WTC11 (cell line): ENCODE results near the gene SRGAP1. TPM values are rescaled to one million over a fixed set of nuclear protein-coding genes. Genes with fewer than 3 reads are reported as not detected.

Experiments
- ATAC-seq: fragments of 200-7000 bp; cut with Tn5 transposase; 2 replicates; pipeline ENCODE4 v1.10.0; 2021; ENCODE audit warnings: mild to moderate bottlenecking, moderate library complexity
- CTCF ChIA-PET: fragments of 300-600 bp; sonication (Branson Sonifier 250); formaldehyde crosslinking; loops from one replicate; lab custom pipeline; 2021; ENCODE audit warnings: antibody characterized with exemption; lab: Charles Lee
- POLR2A ChIA-PET: fragments of 350-600 bp; sonication (Branson Sonifier 250); formaldehyde crosslinking; loops from one replicate; lab custom pipeline; 2021; ENCODE audit warnings: antibody characterized with exemption; lab: Charles Lee
- DNase-seq: peaks from one replicate; pipeline ENCODE4 v3.0.0; 2021; ENCODE audit warnings: low spot score
- H3K27ac Mint-ChIP-seq: 2 replicates; pipeline ENCODE4 v1.8.0; 2021; ENCODE audit warnings: mixed read lengths
- H3K27me3 Mint-ChIP-seq: 2 replicates; pipeline ENCODE4 v1.8.0; 2021; ENCODE audit warnings: low read depth, mild to moderate bottlenecking, moderate library complexity, mixed read lengths
- H3K36me3 Mint-ChIP-seq: 2 replicates; pipeline ENCODE4 v1.8.0; 2021; ENCODE audit warnings: mixed read lengths
- H3K4me1 Mint-ChIP-seq: 2 replicates; pipeline ENCODE4 v1.8.0; 2022; ENCODE audit warnings: mixed read lengths
- H3K4me3 Mint-ChIP-seq: 2 replicates; pipeline ENCODE4 v1.8.0; 2021; ENCODE audit warnings: mild to moderate bottlenecking, moderate library complexity, mixed read lengths
- H3K9me3 Mint-ChIP-seq: 2 replicates; pipeline ENCODE4 v1.8.0; 2021; ENCODE audit warnings: mixed read lengths
- AR ChIP-seq: fragments of 250-450 bp; sonication (Bioruptor Pico); IDR thresholded peaks from 2 replicates; pipeline ENCODE4 v1.9.0; 2021; ENCODE audit warnings: mild to moderate bottlenecking
- ATF1 ChIP-seq: sonication (generic); formaldehyde crosslinking; IDR thresholded peaks from 2 replicates; pipeline ENCODE4 v1.8.1; 2023; ENCODE audit warnings: mild to moderate bottlenecking, moderate library complexity, missing genetic modification reagents
- E2F1 ChIP-seq: sonication (generic); formaldehyde crosslinking; IDR thresholded peaks from 2 replicates; pipeline ENCODE4 v1.8.0; 2022; ENCODE audit warnings: mild to moderate bottlenecking, missing genetic modification reagents
- IRF2 ChIP-seq: sonication (generic); formaldehyde crosslinking; IDR thresholded peaks from 2 replicates; pipeline ENCODE4 v1.8.0; 2022; ENCODE audit warnings: low read depth, missing genetic modification reagents, borderline replicate concordance
- MAX ChIP-seq: sonication (generic); formaldehyde crosslinking; IDR thresholded peaks from 2 replicates; pipeline ENCODE4 v1.8.0; 2022; ENCODE audit warnings: mild to moderate bottlenecking, missing genetic modification reagents
- OVOL2 ChIP-seq: fragments of 250-450 bp; sonication (Bioruptor Pico); IDR thresholded peaks from 2 replicates; pipeline ENCODE4 v1.9.0; 2021; ENCODE audit warnings: mild to moderate bottlenecking, borderline replicate concordance
- PRDM15 ChIP-seq: sonication (generic); formaldehyde crosslinking; IDR thresholded peaks from 2 replicates; pipeline ENCODE4 v1.8.0; 2022; ENCODE audit warnings: missing genetic modification reagents
- STAT6 ChIP-seq: sonication (generic); formaldehyde crosslinking; conservative IDR thresholded peaks from 2 replicates; pipeline ENCODE4 v1.8.1; 2023; ENCODE audit warnings: mild to moderate bottlenecking, low read depth, missing genetic modification reagents, moderate library complexity
- ZNF121 ChIP-seq: sonication (generic); formaldehyde crosslinking; IDR thresholded peaks from 2 replicates; pipeline ENCODE4 v1.8.0; 2023; ENCODE audit warnings: missing genetic modification reagents
- ZNF219 ChIP-seq: sonication (generic); formaldehyde crosslinking; IDR thresholded peaks from 2 replicates; pipeline ENCODE4 v1.8.0; 2023; ENCODE audit warnings: missing genetic modification reagents, mild to moderate bottlenecking, borderline replicate concordance
- total RNA-seq: library from RNA; stranded (reverse); gene quantifications from 3 replicates; pipeline ENCODE4 v1.2.3, GENCODE V29; 2021
- TF ChIP-seq, protein P1 (sequence below): sonication (generic); formaldehyde crosslinking; IDR thresholded peaks from 2 replicates; pipeline ENCODE4 v1.8.0; 2023; ENCODE audit warnings: missing genetic modification reagents
- TF ChIP-seq, protein P2 (sequence below): sonication (generic); formaldehyde crosslinking; IDR thresholded peaks from 2 replicates; pipeline ENCODE4 v1.8.1; 2023; ENCODE audit warnings: mild to moderate bottlenecking, missing genetic modification reagents, borderline replicate concordance
- TF ChIP-seq, protein P3 (sequence below): fragments of 250-450 bp; sonication (Bioruptor Pico); IDR thresholded peaks from 2 replicates; pipeline ENCODE4 v1.9.0; 2021; ENCODE audit warnings: mild to moderate bottlenecking

SRGAP1 gene
- total RNA-seq, 1 experiment from 2014 or later: 10.3 TPM

GRCh38 chr12:64160021-64160710 is 315.7 kb downstream of the SRGAP1 start:
- Mint-ChIP-seq H3K4me3 (no peak overlapping the region), H3K4me1 (no peaks in the 10 kb centered on the region), H3K9me3 (peaks cover 6% of the 10 kb centered on the region), H3K27ac (no peak overlapping the region), H3K27me3 (no peaks in the 10 kb centered on the region; the same call in 1 of the 2 replicates), H3K36me3 (no peaks in the 10 kb centered on the region)
- ATAC-seq: no peak
- CTCF ChIA-PET: no interaction called here
- no peak for DNase-seq
- POLR2A ChIA-PET: no interaction called here
- TF ChIP-seq E2F1 (CRISPR knock-in tag): no peak
- TF ChIP-seq PRDM15 (CRISPR knock-in tag): no peak
- TF ChIP-seq, protein P1, sequence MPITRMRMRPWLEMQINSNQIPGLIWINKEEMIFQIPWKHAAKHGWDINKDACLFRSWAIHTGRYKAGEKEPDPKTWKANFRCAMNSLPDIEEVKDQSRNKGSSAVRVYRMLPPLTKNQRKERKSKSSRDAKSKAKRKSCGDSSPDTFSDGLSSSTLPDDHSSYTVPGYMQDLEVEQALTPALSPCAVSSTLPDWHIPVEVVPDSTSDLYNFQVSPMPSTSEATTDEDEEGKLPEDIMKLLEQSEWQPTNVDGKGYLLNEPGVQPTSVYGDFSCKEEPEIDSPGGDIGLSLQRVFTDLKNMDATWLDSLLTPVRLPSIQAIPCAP (CRISPR knock-in tag): no peak
- TF ChIP-seq ZNF219: no peak
- no peak for TF ChIP-seq ZNF121 (CRISPR knock-in tag)
- no peak for TF ChIP-seq IRF2 (CRISPR knock-in tag)
- no peak for TF ChIP-seq STAT6 (CRISPR knock-in tag)
- no peak for TF ChIP-seq OVOL2 (CRISPR knock-in tag)
- no peak for TF ChIP-seq MAX (CRISPR knock-in tag)
- no peak for TF ChIP-seq ATF1 (CRISPR knock-in tag)

DNA sequence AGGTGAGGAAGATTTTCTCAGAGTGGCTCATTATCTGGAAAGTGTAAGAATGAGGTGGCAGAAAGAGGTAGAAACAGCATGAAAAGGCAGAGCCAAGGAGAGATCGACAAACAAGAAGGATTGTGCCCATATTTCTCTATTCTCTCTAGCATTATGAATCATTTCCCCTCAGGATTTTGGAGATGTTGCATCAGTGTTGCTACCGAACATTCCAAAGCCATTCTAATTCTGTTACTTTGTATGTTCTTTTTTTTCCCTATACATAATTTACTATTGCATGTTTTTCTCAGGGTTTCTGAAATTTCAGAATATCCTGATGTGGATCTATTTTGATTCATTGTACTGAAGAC is 316.2 kb downstream of the SRGAP1 start:
- Mint-ChIP-seq H3K36me3 (peaks cover 2% of the 10 kb centered on the region; the same call in 1 of the 2 replicates), H3K4me1 (no peaks in the 10 kb centered on the region), H3K27ac (no peak overlapping the region), H3K4me3 (no peak overlapping the region), H3K27me3 (no peaks in the 10 kb centered on the region; the same call in 1 of the 2 replicates), H3K9me3 (peaks cover 10% of the 10 kb centered on the region)
- ChIA-PET CTCF (no interaction called here), POLR2A (no interaction called here)
- ATAC-seq (no peak), DNase-seq (no peak)
- TF ChIP-seq STAT6 (CRISPR knock-in tag) (no peak), AR (CRISPR knock-in tag) (no peak)
- TF ChIP-seq, protein P2, sequence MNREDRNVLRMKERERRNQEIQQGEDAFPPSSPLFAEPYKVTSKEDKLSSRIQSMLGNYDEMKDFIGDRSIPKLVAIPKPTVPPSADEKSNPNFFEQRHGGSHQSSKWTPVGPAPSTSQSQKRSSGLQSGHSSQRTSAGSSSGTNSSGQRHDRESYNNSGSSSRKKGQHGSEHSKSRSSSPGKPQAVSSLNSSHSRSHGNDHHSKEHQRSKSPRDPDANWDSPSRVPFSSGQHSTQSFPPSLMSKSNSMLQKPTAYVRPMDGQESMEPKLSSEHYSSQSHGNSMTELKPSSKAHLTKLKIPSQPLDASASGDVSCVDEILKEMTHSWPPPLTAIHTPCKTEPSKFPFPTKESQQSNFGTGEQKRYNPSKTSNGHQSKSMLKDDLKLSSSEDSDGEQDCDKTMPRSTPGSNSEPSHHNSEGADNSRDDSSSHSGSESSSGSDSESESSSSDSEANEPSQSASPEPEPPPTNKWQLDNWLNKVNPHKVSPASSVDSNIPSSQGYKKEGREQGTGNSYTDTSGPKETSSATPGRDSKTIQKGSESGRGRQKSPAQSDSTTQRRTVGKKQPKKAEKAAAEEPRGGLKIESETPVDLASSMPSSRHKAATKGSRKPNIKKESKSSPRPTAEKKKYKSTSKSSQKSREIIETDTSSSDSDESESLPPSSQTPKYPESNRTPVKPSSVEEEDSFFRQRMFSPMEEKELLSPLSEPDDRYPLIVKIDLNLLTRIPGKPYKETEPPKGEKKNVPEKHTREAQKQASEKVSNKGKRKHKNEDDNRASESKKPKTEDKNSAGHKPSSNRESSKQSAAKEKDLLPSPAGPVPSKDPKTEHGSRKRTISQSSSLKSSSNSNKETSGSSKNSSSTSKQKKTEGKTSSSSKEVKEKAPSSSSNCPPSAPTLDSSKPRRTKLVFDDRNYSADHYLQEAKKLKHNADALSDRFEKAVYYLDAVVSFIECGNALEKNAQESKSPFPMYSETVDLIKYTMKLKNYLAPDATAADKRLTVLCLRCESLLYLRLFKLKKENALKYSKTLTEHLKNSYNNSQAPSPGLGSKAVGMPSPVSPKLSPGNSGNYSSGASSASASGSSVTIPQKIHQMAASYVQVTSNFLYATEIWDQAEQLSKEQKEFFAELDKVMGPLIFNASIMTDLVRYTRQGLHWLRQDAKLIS: no peak
- TF ChIP-seq, protein P3, sequence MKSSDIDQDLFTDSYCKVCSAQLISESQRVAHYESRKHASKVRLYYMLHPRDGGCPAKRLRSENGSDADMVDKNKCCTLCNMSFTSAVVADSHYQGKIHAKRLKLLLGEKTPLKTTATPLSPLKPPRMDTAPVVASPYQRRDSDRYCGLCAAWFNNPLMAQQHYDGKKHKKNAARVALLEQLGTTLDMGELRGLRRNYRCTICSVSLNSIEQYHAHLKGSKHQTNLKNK (CRISPR knock-in tag): no peak
